OCI-LY7 (cell line): ENCODE data around the gene ZNF148.

Source experiments
- EZH2phosphoT487 ChIP-seq: fragments of 200-600 bp; sonication (generic); IDR thresholded peaks from 2 replicates; pipeline ENCODE4 v1.6.1; 2018; ENCODE audit warnings: low read depth, borderline replicate concordance, mild to moderate bottlenecking, mixed run types, antibody characterized with exemption, low read length, moderate library complexity, mixed read lengths
- TF ChIP-seq, protein P1 (sequence below): fragments of 200-600 bp; sonication (generic); conservative IDR thresholded peaks from 2 replicates; pipeline ENCODE4 v1.5.1; 2014; ENCODE audit warnings: mild to moderate bottlenecking, antibody characterized with exemption, low read length, moderate library complexity, mixed read lengths

- TF ChIP-seq, protein P1, sequence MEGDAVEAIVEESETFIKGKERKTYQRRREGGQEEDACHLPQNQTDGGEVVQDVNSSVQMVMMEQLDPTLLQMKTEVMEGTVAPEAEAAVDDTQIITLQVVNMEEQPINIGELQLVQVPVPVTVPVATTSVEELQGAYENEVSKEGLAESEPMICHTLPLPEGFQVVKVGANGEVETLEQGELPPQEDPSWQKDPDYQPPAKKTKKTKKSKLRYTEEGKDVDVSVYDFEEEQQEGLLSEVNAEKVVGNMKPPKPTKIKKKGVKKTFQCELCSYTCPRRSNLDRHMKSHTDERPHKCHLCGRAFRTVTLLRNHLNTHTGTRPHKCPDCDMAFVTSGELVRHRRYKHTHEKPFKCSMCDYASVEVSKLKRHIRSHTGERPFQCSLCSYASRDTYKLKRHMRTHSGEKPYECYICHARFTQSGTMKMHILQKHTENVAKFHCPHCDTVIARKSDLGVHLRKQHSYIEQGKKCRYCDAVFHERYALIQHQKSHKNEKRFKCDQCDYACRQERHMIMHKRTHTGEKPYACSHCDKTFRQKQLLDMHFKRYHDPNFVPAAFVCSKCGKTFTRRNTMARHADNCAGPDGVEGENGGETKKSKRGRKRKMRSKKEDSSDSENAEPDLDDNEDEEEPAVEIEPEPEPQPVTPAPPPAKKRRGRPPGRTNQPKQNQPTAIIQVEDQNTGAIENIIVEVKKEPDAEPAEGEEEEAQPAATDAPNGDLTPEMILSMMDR = no peak
- TF ChIP-seq EZH2phosphoT487 = no peak
Observed at GRCh38 chr3:125325746-125326145, 49.4 kb downstream of the ZNF148 start.
